ENCODE results near the gene OR6N1.

DNA sequence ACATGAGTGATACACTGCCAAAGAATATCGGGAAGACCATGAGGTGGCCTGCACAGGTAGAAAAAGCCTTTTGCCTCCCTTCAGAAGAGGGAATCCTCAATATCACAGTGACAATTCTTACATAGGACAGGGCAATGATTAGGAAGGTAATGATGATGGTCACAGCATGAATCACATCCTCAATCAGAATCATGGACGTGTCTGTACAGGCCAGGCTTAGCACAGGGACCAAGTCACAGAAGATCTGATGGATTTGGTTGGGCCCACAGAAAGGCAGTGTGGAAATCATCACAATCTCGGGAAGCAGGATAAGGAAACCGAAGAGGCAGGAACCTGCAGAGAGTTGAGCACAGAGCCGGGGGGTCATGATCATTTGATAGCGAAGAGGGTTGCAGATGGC, 54.7 kb downstream of the OR6N1 start:
- TF ChIP-seq, protein P1, sequence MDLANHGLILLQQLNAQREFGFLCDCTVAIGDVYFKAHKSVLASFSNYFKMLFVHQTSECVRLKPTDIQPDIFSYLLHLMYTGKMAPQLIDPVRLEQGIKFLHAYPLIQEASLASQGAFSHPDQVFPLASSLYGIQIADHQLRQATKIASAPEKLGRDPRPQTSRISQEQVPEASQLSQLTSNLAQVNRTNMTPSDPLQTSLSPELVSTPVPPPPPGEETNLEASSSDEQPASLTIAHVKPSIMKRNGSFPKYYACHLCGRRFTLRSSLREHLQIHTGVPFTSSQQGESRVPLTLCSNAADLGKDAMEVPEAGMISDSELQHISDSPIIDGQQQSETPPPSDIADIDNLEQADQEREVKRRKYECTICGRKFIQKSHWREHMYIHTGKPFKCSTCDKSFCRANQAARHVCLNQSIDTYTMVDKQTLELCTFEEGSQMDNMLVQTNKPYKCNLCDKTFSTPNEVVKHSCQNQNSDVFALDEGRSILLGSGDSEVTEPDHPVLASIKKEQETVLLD (IDR thresholded peaks at IDR 0.05), result no peak
- TF ChIP-seq SNRNP70 (optimal IDR thresholded peaks at IDR 0.05; ENCODE audit: low read depth, low read length) (no peak), NR3C1 (CRISPR knock-in tag; IDR thresholded peaks at IDR 0.05) (no peak)

Data from K562 (cell line).